ENCODE data around the gene HEXB. TPM values are rescaled to one million over a fixed set of nuclear protein-coding genes. Genes with fewer than 3 reads are reported as not detected.

Gene HEXB
- total RNA-seq, 1 experiment from 2014 or later = 56.3 TPM

DNA sequence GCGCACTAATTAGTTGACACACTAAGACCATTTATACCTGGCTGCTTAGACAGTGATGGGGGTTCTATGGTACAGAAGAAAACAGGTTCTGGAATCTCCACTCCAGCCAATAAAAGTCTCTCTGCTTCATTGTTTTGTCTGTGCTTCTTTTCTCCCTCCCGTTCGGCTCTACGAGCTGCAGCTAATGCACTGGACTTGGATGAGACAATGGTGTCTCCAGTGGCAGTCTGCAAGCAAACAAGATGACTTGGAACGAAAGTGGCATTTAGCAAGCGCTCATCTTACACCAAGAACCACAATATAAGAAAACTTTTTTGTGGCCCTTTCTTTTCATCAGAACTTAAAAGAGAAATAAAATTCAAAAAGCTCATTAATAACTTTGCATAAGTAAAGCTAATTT, 51.7 kb downstream of the HEXB start:
- no peak overlapping the region for H3K4ac ChIP-seq (ENCODE audit: low read depth, low read length)
- no peak overlapping the region for H2AK5ac ChIP-seq (ENCODE audit: insufficient read length, low read length)
- H4K8ac ChIP-seq (replicated peaks; ENCODE audit: insufficient read length, low read depth, low read length) = no peak overlapping the region
- no peak overlapping the region for H2BK5ac ChIP-seq (ENCODE audit: insufficient read length, low read length)
- H2BK120ac ChIP-seq (ENCODE audit: low read depth, low read length, poor library complexity, severe bottlenecking) = no peak overlapping the region
- no peak overlapping the region for H4K91ac ChIP-seq (ENCODE audit: insufficient read length, low read depth, low read length)
- no peak overlapping the region for H3K14ac ChIP-seq (ENCODE audit: insufficient read depth, low read length)
- WGBS (ENCODE audit: extremely low coverage, insufficient read length, low lambda C conversion rate) = no CpG with 5 or more reads among the region's 6 CpGs
- no peaks in the 10 kb centered on the region for H3K23me2 ChIP-seq (ENCODE audit: insufficient read length, low read depth, low read length, poor library complexity, severe bottlenecking)
- Mint-ChIP-seq H3K36me3 (ENCODE audit: insufficient read depth in 1 of 3, low read depth in 3 of 3) (peaks cover 0 to 45% (median 35%) of the 10 kb centered on the region in 3 experiments; a peak in 5 of 7 replicates), H3K27ac (no peak overlapping the region), H3K4me3 (no peak overlapping the region), H3K4me1 (no peaks in the 10 kb centered on the region), H3K27me3 (ENCODE audit: low read depth) (no peaks in the 10 kb centered on the region), H3K9me3 (no peaks in the 10 kb centered on the region)
- H2BK20ac ChIP-seq (ENCODE audit: low read depth, low read length, poor library complexity, severe bottlenecking) = no peak overlapping the region
- no peak overlapping the region for H3K27ac ChIP-seq (ENCODE audit: insufficient read length, low read depth, low read length)
- no peaks in the 10 kb centered on the region for H3K4me1 ChIP-seq (ENCODE audit: insufficient read depth, low read length)
- no peak for DNase-seq
- H3K9me3 ChIP-seq (ENCODE audit: control insufficient read depth, low read depth, low read length) = no peaks in the 10 kb centered on the region
- no peaks in the 10 kb centered on the region for H4K20me1 ChIP-seq (ENCODE audit: control insufficient read depth, insufficient read depth, insufficient read length)
- no peak overlapping the region for H2BK15ac ChIP-seq (ENCODE audit: low read depth, low read length)
- no peak overlapping the region for H4K5ac ChIP-seq (ENCODE audit: insufficient read length, low read depth, low read length)
- no peak overlapping the region for H2BK12ac ChIP-seq (ENCODE audit: insufficient read length, low read depth, low read length)
- no peaks in the 10 kb centered on the region for H3K79me2 ChIP-seq (ENCODE audit: insufficient read depth, low read length)
- TF ChIP-seq, protein P1, sequence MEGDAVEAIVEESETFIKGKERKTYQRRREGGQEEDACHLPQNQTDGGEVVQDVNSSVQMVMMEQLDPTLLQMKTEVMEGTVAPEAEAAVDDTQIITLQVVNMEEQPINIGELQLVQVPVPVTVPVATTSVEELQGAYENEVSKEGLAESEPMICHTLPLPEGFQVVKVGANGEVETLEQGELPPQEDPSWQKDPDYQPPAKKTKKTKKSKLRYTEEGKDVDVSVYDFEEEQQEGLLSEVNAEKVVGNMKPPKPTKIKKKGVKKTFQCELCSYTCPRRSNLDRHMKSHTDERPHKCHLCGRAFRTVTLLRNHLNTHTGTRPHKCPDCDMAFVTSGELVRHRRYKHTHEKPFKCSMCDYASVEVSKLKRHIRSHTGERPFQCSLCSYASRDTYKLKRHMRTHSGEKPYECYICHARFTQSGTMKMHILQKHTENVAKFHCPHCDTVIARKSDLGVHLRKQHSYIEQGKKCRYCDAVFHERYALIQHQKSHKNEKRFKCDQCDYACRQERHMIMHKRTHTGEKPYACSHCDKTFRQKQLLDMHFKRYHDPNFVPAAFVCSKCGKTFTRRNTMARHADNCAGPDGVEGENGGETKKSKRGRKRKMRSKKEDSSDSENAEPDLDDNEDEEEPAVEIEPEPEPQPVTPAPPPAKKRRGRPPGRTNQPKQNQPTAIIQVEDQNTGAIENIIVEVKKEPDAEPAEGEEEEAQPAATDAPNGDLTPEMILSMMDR (conservative IDR thresholded peaks at IDR 0.05) = no peak
- H3T11ph ChIP-seq (ENCODE audit: low read length) = no peak overlapping the region
- H3K27me3 ChIP-seq (ENCODE audit: insufficient read depth, low read length) = no peaks in the 10 kb centered on the region
- H2AFZ ChIP-seq (ENCODE audit: low read length) = no peak overlapping the region
- H3K56ac ChIP-seq (ENCODE audit: insufficient read length, low read depth, low read length) = no peak overlapping the region
- H3K9ac ChIP-seq (ENCODE audit: extremely low read depth, insufficient read length, low read length) = no peak overlapping the region
- no peak overlapping the region for H3K18ac ChIP-seq (ENCODE audit: insufficient read length, low read depth, low read length)
- H3K79me1 ChIP-seq (ENCODE audit: insufficient read depth, low read depth, low read length, poor library complexity, severe bottlenecking) = no peaks in the 10 kb centered on the region
- H3K23ac ChIP-seq (ENCODE audit: insufficient read length, low read depth, low read length) = no peak overlapping the region
- H3K4me2 ChIP-seq (ENCODE audit: insufficient read depth, insufficient read length, low read length) = no peak overlapping the region

Measured in H9 (cell line).